GM19467 (cell line): ENCODE measurements around the gene PDZD4.

ENCODE experiments used
- ATAC-seq: cut with Tn5 transposase; IDR thresholded peaks from one replicate; pipeline ENCODE4 v1.9.1; 2021; ENCODE audit warnings: mild to moderate bottlenecking, moderate library complexity; ENCODE audit not compliant: unreplicated experiment

PDZD4 gene

DNA sequence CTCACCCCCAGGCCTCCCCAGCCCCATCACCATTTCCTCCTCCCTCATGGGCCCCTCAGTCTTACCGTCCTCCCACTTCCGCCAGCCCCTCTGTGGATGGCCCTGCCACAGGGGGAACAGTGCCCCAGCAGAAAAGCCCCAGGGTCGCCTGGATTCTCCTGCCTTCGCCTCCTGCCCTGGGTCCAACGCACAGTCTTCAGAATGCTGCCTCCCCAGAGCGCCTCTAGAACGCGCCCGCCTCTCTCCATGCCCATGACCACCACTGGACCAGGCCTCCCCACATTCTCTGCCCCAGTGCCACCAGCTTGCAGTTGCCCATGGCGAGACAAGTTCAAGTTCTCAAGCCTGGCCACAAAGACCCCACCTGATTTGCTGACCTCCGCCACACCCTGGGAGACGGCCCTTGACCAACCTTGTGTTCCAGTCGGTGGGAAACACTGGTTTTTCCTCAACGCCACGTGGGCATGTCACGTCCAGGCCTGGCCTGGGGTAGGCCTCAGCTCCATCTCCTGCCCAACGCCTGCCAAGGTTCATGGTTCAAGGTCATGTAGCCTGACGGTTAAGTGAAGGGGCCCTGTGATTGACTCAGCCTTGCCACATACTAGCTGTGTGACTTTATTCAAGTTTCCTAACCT lies 66.9 kb downstream of the PDZD4 start:
- no peak for ATAC-seq

DNA sequence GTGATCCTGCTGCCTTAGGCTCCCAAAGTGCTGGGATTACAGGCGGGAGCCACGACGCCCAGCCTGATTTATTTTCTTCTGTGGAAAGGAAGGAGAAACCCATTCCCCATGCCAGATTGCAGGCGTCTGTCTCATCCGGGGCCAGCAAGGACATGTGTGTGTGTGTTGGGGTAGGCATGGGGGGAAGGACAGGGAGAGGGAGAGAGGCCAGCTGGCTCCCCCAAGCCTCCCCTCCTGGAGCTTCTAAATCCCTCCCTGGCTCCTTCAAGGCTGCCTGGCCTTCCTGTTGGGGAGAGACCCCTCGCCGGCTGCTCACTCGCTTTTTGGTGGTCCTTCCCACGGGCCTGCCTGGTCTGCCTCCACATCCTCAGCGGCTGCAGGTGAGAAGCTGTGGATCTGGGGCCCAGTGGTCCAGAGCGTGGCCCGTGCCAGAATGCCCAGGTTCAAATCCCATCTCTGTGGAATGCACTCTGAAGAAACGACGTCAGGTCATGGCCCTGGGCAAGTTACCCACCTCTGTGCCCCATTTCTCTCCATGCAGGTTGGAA lies 67.6 kb downstream of the PDZD4 start:
- ATAC-seq, result no peak

DNA sequence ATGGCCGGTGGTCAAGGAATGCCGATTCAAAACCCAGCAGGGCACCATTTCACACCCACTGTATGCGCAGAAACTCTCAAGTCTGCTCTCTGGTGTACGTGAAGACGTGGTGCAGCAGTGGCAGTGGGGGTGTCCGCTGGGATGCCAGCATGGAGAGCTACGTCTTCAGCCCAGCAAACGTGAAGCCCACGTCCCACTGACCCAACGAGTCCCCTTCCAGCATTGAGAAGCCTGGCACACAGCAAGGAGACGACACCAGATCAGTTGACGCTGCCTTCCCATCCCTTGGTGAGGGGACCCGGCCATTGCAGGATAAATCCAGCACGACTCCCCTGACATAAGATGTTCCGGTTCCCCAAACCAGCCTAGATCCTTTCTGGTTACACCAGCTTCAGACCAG lies 68.5 kb downstream of the PDZD4 start:
- ATAC-seq, result no peak

DNA sequence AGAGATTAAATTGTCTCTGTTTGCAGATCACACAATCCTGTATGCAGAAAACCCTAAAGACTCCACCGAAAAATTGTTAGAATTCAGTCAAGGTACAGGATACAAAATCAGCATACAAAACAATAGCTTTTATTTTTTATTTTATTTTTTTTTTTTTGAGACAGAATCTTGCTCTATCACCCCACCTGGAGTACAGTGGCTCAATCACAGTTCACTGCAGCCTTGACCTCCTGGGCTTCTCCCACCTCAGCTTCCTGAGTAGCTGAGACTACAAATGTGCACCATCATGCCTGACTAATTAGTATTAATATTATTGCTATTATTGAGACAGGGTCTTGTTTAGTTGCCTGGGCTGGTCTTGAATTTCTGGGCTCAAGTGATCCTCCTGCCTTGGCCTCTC lies 75.2 kb downstream of the PDZD4 start:
- ATAC-seq, result no peak
